A549 (cell line): ENCODE measurements around the gene SRCAP. TPM values are rescaled to one million over a fixed set of nuclear protein-coding genes. Genes with fewer than 3 reads are reported as not detected.

Experiments
- ATAC-seq, 2 experiments: fragments of 200-7000 bp in 1 of 2; fragments of >200 bp in 1 of 2; cut with Nextera tagmentation in 1 of 2; cut with Tn5 transposase in 1 of 2; 3 replicates each; pipeline versions ENCODE4 v1.8.0 to v1.9.1; 2018 to 2020; ENCODE audit warnings: mild to moderate bottlenecking in 1 of 2, moderate library complexity in 1 of 2
- CTCF ChIA-PET: fragments of 300-600 bp; sonication (Branson Sonifier 250); formaldehyde crosslinking; extraction: SDS; loops from one replicate; lab custom pipeline; 2021; ENCODE audit warnings: antibody characterized with exemption, inconsistent platforms; lab: Yijun Ruan, JAX
- POLR2A ChIA-PET: fragments of 350-600 bp; formaldehyde crosslinking; extraction: SDS; loops from one replicate; lab custom pipeline; 2021; ENCODE audit warnings: antibody characterized with exemption, inconsistent platforms; lab: Yijun Ruan, JAX
- DNase-seq, 2 experiments: peaks; one replicate each; pipeline versions ENCODE4 v3.0.0 to v3.0.0-alpha.2; 2011 to 2016; ENCODE audit warnings: low read depth in 1 of 2, low spot score in 1 of 2
- FAIRE-seq: peaks from 2 replicates; lab custom pipeline; 2011; peaks lifted over from hg19 to GRCh38; lab: Jason Lieb, UNC
- H3K27ac ChIP-seq, 2 experiments: fragments of >200 bp; sonication (Bioruptor Twin); formaldehyde crosslinking; 3 replicates each; pipeline ENCODE4 v1.5.1; 2016 to 2017
- H3K4me1 ChIP-seq: fragments of >200 bp; sonication (Bioruptor Twin); formaldehyde crosslinking; 3 replicates; pipeline ENCODE4 v1.6.1; 2016
- H3K4me2 ChIP-seq: fragments of >200 bp; sonication (Bioruptor Twin); formaldehyde crosslinking; 3 replicates; pipeline ENCODE4 v1.6.1; 2016
- H3K4me3 ChIP-seq: fragments of >200 bp; sonication (Bioruptor Twin); formaldehyde crosslinking; 3 replicates; pipeline ENCODE4 v1.5.1; 2016
- H3K9me3 ChIP-seq: fragments of >200 bp; sonication (Bioruptor Twin); formaldehyde crosslinking; 3 replicates; pipeline ENCODE4 v1.6.1; 2016
- ATOH8 ChIP-seq: fragments of 250-450 bp; sonication (Bioruptor Pico); IDR thresholded peaks from 2 replicates; pipeline ENCODE4 v1.5.0; 2020; ENCODE audit warnings: low read depth, mild to moderate bottlenecking, moderate library complexity
- BHLHE40 ChIP-seq: IDR thresholded peaks from 2 replicates; pipeline ENCODE4 v1.6.1; 2012; ENCODE audit warnings: low read depth, low read length, inconsistent platforms
- CEBPB ChIP-seq, 2 experiments: fragments of >200 bp in 1 of 2; sonication (Bioruptor Twin) in 1 of 2; formaldehyde crosslinking in 1 of 2; IDR thresholded peaks; 2 replicates each; pipeline ENCODE4 v1.6.1; 2012 to 2016
- CHD4 ChIP-seq: fragments of 200-600 bp; sonication (generic); IDR thresholded peaks from 2 replicates; pipeline ENCODE4 v1.6.1; 2016; ENCODE audit warnings: antibody characterized with exemption, mild to moderate bottlenecking, borderline replicate concordance
- EHF ChIP-seq: fragments of 250-450 bp; sonication (Bioruptor Pico); IDR thresholded peaks from 2 replicates; pipeline ENCODE4 v1.5.0; 2020; ENCODE audit warnings: mild to moderate bottlenecking
- ESRRA ChIP-seq: fragments of 150-350 bp; IDR thresholded peaks from 2 replicates; pipeline ENCODE4 v1.6.1; 2014; ENCODE audit warnings: mild to moderate bottlenecking, low read length, borderline replicate concordance
- GATA3 ChIP-seq: IDR thresholded peaks from 2 replicates; pipeline ENCODE4 v1.6.1; 2012; ENCODE audit warnings: borderline replicate concordance
- HMGXB4 ChIP-seq: fragments of 250-450 bp; sonication (Bioruptor Pico); IDR thresholded peaks from 2 replicates; pipeline ENCODE4 v1.5.0; 2021; ENCODE audit warnings: mild to moderate bottlenecking, moderate library complexity, borderline replicate concordance
- HOXB13 ChIP-seq: fragments of 250-450 bp; sonication (Bioruptor Pico); IDR thresholded peaks from 2 replicates; pipeline ENCODE4 v1.5.0; 2020; ENCODE audit warnings: low read depth, mild to moderate bottlenecking, moderate library complexity
- KDM1A ChIP-seq: fragments of 200-600 bp; sonication (generic); IDR thresholded peaks from 2 replicates; pipeline ENCODE4 v1.6.1; 2016; ENCODE audit warnings: low read depth, mild to moderate bottlenecking
- KDM5A ChIP-seq: fragments of 200-600 bp; sonication (generic); IDR thresholded peaks from 2 replicates; pipeline ENCODE4 v1.6.1; 2016; ENCODE audit warnings: antibody characterized with exemption, mild to moderate bottlenecking
- MAFK ChIP-seq: fragments of 450-650 bp; IDR thresholded peaks from 2 replicates; pipeline ENCODE4 v1.6.1; 2014; ENCODE audit not compliant: partially characterized antibody
- NPAS2 ChIP-seq: fragments of 250-450 bp; sonication (Bioruptor Pico); IDR thresholded peaks from 2 replicates; pipeline ENCODE4 v1.8.0; 2022; ENCODE audit warnings: mild to moderate bottlenecking, moderate library complexity, borderline replicate concordance
- PBX3 ChIP-seq: IDR thresholded peaks from 2 replicates; pipeline ENCODE4 v1.6.1; 2012
- RARB ChIP-seq: fragments of 250-450 bp; sonication (Bioruptor Pico); IDR thresholded peaks from 2 replicates; pipeline ENCODE4 v1.8.0; 2021; ENCODE audit warnings: mild to moderate bottlenecking, moderate library complexity
- RCOR1 ChIP-seq: fragments of 150-350 bp; IDR thresholded peaks from 2 replicates; pipeline ENCODE4 v1.6.1; 2014; ENCODE audit warnings: antibody characterized with exemption, low read length, low read depth
- RFX5 ChIP-seq: fragments of 450-650 bp; IDR thresholded peaks from 2 replicates; pipeline ENCODE4 v1.7.1; 2014; ENCODE audit warnings: antibody characterized with exemption, mild to moderate bottlenecking, moderate library complexity
- SREBF2 ChIP-seq: fragments of 450-650 bp; IDR thresholded peaks from 2 replicates; pipeline ENCODE4 v1.6.1; 2014; ENCODE audit warnings: mild to moderate bottlenecking, moderate library complexity
- TFCP2L1 ChIP-seq: fragments of 250-450 bp; sonication (Bioruptor Pico); IDR thresholded peaks from 2 replicates; pipeline ENCODE4 v1.5.0; 2021; ENCODE audit warnings: mild to moderate bottlenecking
- TP53 ChIP-seq: fragments of 250-450 bp; sonication (Bioruptor Pico); IDR thresholded peaks from 2 replicates; pipeline ENCODE4 v1.5.0; 2021; ENCODE audit warnings: mild to moderate bottlenecking, moderate library complexity
- USF2 ChIP-seq: fragments of 450-650 bp; IDR thresholded peaks from 2 replicates; pipeline ENCODE4 v1.6.1; 2014; ENCODE audit warnings: antibody characterized with exemption
- ZFP36 ChIP-seq: fragments of 450-650 bp; IDR thresholded peaks from 2 replicates; pipeline ENCODE4 v1.6.1; 2014; ENCODE audit warnings: borderline replicate concordance; ENCODE audit not compliant: partially characterized antibody
- WGBS: methylation state at CpG from one replicate; pipeline ENCODE4 v1.1.6; 2017; ENCODE audit errors: missing lambda C conversion rate; 5-methylcytosine and 5-hydroxymethylcytosine counted together
- polyA plus RNA-seq, 4 experiments: library from polyadenylated mRNA; depleted of rRNA in 3 of 4; stranded (reverse); fragments of >200 nt; fragmentation: RNase III in 1 of 4; extraction: RNeasy Plus Mini Kit Qiagen cat#74134 plus additional on column Dnase treatment in 1 of 4; gene quantifications; 2 replicates in 3 of 4; 3 replicates in 1 of 4; pipeline ENCODE4 v1.2.3, GENCODE V29; 2011 to 2017

The SRCAP gene
- polyA plus RNA-seq, 2 of the 4 experiments (the other 2 are of a cell fraction), result 6.2 to 19.9 TPM

GRCh38 chr16:30668393-30668792 lies 30.6 kb upstream of the SRCAP start:
- ChIA-PET POLR2A (no interaction called here), CTCF (interaction anchor here (1.2 to 2.0 kb wide), 2 partner anchors 10 to 17 kb away, joined by 4 to 6 read pairs; partner anchors contain the start of gene FBRS)
- TF ChIP-seq EHF (CRISPR knock-in tag) (no peak), HMGXB4 (CRISPR knock-in tag) (no peak), TP53 (CRISPR knock-in tag) (no peak), CHD4 (no peak), HOXB13 (CRISPR knock-in tag) (no peak), ESRRA (no peak), SREBF2 (no peak), NPAS2 (CRISPR knock-in tag) (no peak), ZFP36 (no peak), KDM1A (no peak), BHLHE40 (no peak), TFCP2L1 (CRISPR knock-in tag) (no peak), RARB (CRISPR knock-in tag) (no peak), KDM5A (no peak), USF2 (no peak)
- H3K4me3 ChIP-seq, result no peak overlapping the region
- H3K4me2 ChIP-seq, result no peak overlapping the region
- ATAC-seq, result peak in 1 of 2 experiments; percentile 16; a peak in 2 of 6 replicates
- no peak overlapping the region for H3K27ac ChIP-seq
- H3K4me1 ChIP-seq, result no peaks in the 10 kb centered on the region
- FAIRE-seq, result no peak
- WGBS, result 89% methylated on average over 8 of the region's 12 CpGs
- DNase-seq, result no peak
- H3K9me3 ChIP-seq, result no peaks in the 10 kb centered on the region

GRCh38 chr16:30669026-30669902 lies 29.7 kb upstream of the SRCAP start:
- FAIRE-seq (no peak), ATAC-seq (no peak), DNase-seq (no peak)
- CTCF ChIA-PET, result interaction anchor here (1.2 to 2.0 kb wide), 3 partner anchors 9 to 17 kb away, joined by 3 to 6 read pairs (median 4); partner anchors contain the start of gene FBRS
- TF ChIP-seq PBX3 (no peak), ATOH8 (CRISPR knock-in tag) (no peak), MAFK (no peak), ZFP36 (no peak), RFX5 (no peak), CEBPB (IDR thresholded peaks at IDR 0.05) (no peak), GATA3 (no peak), RCOR1 (no peak)
- Histone ChIP-seq H3K4me2 (no peak overlapping the region), H3K4me1 (no peaks in the 10 kb centered on the region), H3K27ac (no peak overlapping the region), H3K9me3 (no peaks in the 10 kb centered on the region), H3K4me3 (no peak overlapping the region)
- POLR2A ChIA-PET, result no interaction called here
- WGBS, result 95% methylated on average over 38 of the region's 41 CpGs
